Measurements from ENCODE around the gene DGKQ.
"Not testable (repeated sequence)": the region's sequence is repeated elsewhere in the genome, so short reads cannot be mapped to it uniquely, and the experiment has no call there.

Gene DGKQ

GRCh38 chr4:950136-951020 lies 23.0 kb downstream of the DGKQ start:
- no peak for DNase-seq (ENCODE audit: low read depth in 2 of 2)

GRCh38 chr4:949656-950055 lies 23.7 kb downstream of the DGKQ start:
- DNase-seq (ENCODE audit: low read depth in 2 of 2) = no peak

- DNase-seq (ENCODE audit: low read depth in 2 of 2) = no peak
These were observed 24.5 kb downstream of the DGKQ start for GRCh38 chr4:948936-949300.

- DNase-seq (ENCODE audit: low read depth in 2 of 2) = no peak
These were observed 25.1 kb downstream of the DGKQ start for GRCh38 chr4:948101-948935.

- DNase-seq (ENCODE audit: low read depth in 2 of 2) = no peak
These were observed 25.8 kb downstream of the DGKQ start for GRCh38 chr4:947491-947971.

- no peak for DNase-seq (ENCODE audit: low read depth in 2 of 2)
These were observed 26.6 kb downstream of the DGKQ start for GRCh38 chr4:946517-947471.

GRCh38 chr4:946103-946450 lies 27.3 kb downstream of the DGKQ start:
- DNase-seq (ENCODE audit: low read depth in 2 of 2) = no peak

GRCh38 chr4:945274-946102 lies 27.9 kb downstream of the DGKQ start:
- DNase-seq (ENCODE audit: low read depth in 2 of 2) = no peak

- DNase-seq (ENCODE audit: low read depth in 2 of 2) = not testable (repeated sequence)
These were observed 33.9 kb downstream of the DGKQ start for GRCh38 chr4:939508-939907.

GRCh38 chr4:932713-933070 lies 40.7 kb downstream of the DGKQ start:
- no peak for DNase-seq (ENCODE audit: low read depth in 2 of 2)

GRCh38 chr4:931960-932712 lies 41.2 kb downstream of the DGKQ start, which contains the start of the genes GAK and TMEM175:
GAK (minus strand) TSS chr4:932316; CDS start chr4:932187, 129 bp downstream.
TMEM175 (plus strand) TSS chr4:932460; CDS start chr4:947740, 15,280 bp downstream.
- peak; percentile 81 to 83 for DNase-seq (ENCODE audit: low read depth in 2 of 2)

GRCh38 chr4:931194-931959 lies 42.0 kb downstream of the DGKQ start:
- no peak for DNase-seq (ENCODE audit: low read depth in 2 of 2)

GRCh38 chr4:930827-931193 lies 42.6 kb downstream of the DGKQ start:
- no peak for DNase-seq (ENCODE audit: low read depth in 2 of 2)

- no peak for DNase-seq (ENCODE audit: low read depth in 2 of 2)
These were observed 43.3 kb downstream of the DGKQ start for GRCh38 chr4:930028-930551.

GRCh38 chr4:929096-929765 lies 44.1 kb downstream of the DGKQ start:
- DNase-seq (ENCODE audit: low read depth in 2 of 2) = no peak

- not testable (repeated sequence) for DNase-seq (ENCODE audit: low read depth in 2 of 2)
These were observed 45.8 kb downstream of the DGKQ start for GRCh38 chr4:927566-927965.

- no peak for DNase-seq (ENCODE audit: low read depth in 2 of 2)
These were observed 46.8 kb downstream of the DGKQ start for GRCh38 chr4:926538-926937.

GRCh38 chr4:925771-926500 lies 47.4 kb downstream of the DGKQ start:
- DNase-seq (ENCODE audit: low read depth in 2 of 2) = no peak

All from fibroblast of skin of left biceps (primary cell).